K562 (cell line): ENCODE results near the gene SCAPER. TPM values are rescaled to one million over a fixed set of nuclear protein-coding genes. Genes with fewer than 3 reads are reported as not detected.

Source experiments
- ASH1L ChIP-seq: fragments of 450-650 bp; IDR thresholded peaks from 2 replicates; pipeline ENCODE4 v1.6.1; 2018; ENCODE audit warnings: borderline replicate concordance, mild to moderate bottlenecking, low read depth; ENCODE audit not compliant: partially characterized antibody
- CBFA2T2 ChIP-seq: fragments of 450-650 bp; conservative IDR thresholded peaks from 2 replicates; pipeline ENCODE4 v1.6.1; 2017; ENCODE audit warnings: mild to moderate bottlenecking
- CHD7 ChIP-seq: fragments of 200-600 bp; sonication (generic); IDR thresholded peaks from one replicate; pipeline ENCODE4 v1.6.1; 2012; ENCODE audit warnings: mild to moderate bottlenecking, low read depth, low read length, inconsistent platforms
- CREB3 ChIP-seq: fragments of 450-650 bp; conservative IDR thresholded peaks from 2 replicates; pipeline ENCODE4 v1.6.1; 2016; ENCODE audit warnings: missing genetic modification characterization, low read depth, mild to moderate bottlenecking, missing compliant biosample characterization, moderate library complexity
- ETV1 ChIP-seq: fragments of 450-650 bp; conservative IDR thresholded peaks from 2 replicates; pipeline ENCODE4 v1.6.1; 2016; ENCODE audit warnings: missing genetic modification characterization, control low read depth, low read depth, missing compliant biosample characterization
- IRF2 ChIP-seq: sonication (generic); formaldehyde crosslinking; IDR thresholded peaks from 2 replicates; pipeline ENCODE4 v1.8.1; 2022; ENCODE audit warnings: mild to moderate bottlenecking, missing genetic modification reagents
- LEF1 ChIP-seq: fragments of 450-650 bp; IDR thresholded peaks from 2 replicates; pipeline ENCODE4 v1.6.1; 2016; ENCODE audit warnings: mild to moderate bottlenecking
- NFRKB ChIP-seq: fragments of 450-650 bp; IDR thresholded peaks from 2 replicates; pipeline ENCODE4 v1.6.1; 2016; ENCODE audit warnings: low read depth
- PRMT5 ChIP-seq: sonication (generic); formaldehyde crosslinking; IDR thresholded peaks from 2 replicates; pipeline ENCODE4 v1.5.0; 2020; ENCODE audit warnings: missing genetic modification reagents
- RNF2 ChIP-seq: sonication (generic); IDR thresholded peaks from 2 replicates; pipeline ENCODE4 v1.6.1; 2016
- SREBF2 ChIP-seq: sonication (generic); formaldehyde crosslinking; IDR thresholded peaks from 2 replicates; pipeline ENCODE4 v1.4.0; 2020; ENCODE audit warnings: mild to moderate bottlenecking, missing genetic modification reagents
- STAG1 ChIP-seq: sonication (generic); formaldehyde crosslinking; IDR thresholded peaks from 2 replicates; pipeline ENCODE4 v1.5.0; 2020; ENCODE audit warnings: missing genetic modification reagents, borderline replicate concordance
- TEAD4 ChIP-seq, 2 experiments: sonication (generic) in 1 of 2; formaldehyde crosslinking in 1 of 2; IDR thresholded peaks; 2 replicates each; pipeline versions ENCODE4 v1.6.1 to v1.8.0; 2012 to 2022; ENCODE audit warnings: borderline replicate concordance in 1 of 2, inconsistent platforms in 1 of 2, low read length in 1 of 2, mild to moderate bottlenecking in 1 of 2, missing genetic modification reagents in 1 of 2
- ZFP1 ChIP-seq: fragments of 450-650 bp; formaldehyde crosslinking; IDR thresholded peaks from 2 replicates; pipeline ENCODE4 v1.4.0; 2020; ENCODE audit warnings: mild to moderate bottlenecking, mixed read lengths
- ZNF224 ChIP-seq: sonication (generic); formaldehyde crosslinking; IDR thresholded peaks from 2 replicates; pipeline ENCODE4 v1.8.0; 2022; ENCODE audit warnings: mild to moderate bottlenecking, missing genetic modification reagents
- ZSCAN32 ChIP-seq: fragments of 450-650 bp; formaldehyde crosslinking; IDR thresholded peaks from 2 replicates; pipeline ENCODE4 v1.4.0; 2020; ENCODE audit warnings: mild to moderate bottlenecking, moderate library complexity
- polyA plus RNA-seq, 8 experiments: library from polyadenylated mRNA; depleted of rRNA in 4 of 8; stranded (reverse) in 5 of 8; unstranded in 3 of 8; fragments of >200 nt; fragmentation: Nextera tagmentation in 2 of 8; fragmentation: Illumina TruSeq in 1 of 8; extraction: Ambion mirVana in 2 of 8; extraction: Trizol in 1 of 8; gene quantifications; 2 replicates each; pipeline versions ENCODE4 v1.2.1 to v1.2.3, GENCODE V29; 2011 to 2014; ENCODE audit warnings: inconsistent platforms in 1 of 8, missing spikeins in 1 of 8
- total RNA-seq, 7 experiments: library from RNA; depleted of rRNA in 6 of 7; stranded (reverse); fragments of >200 nt in 6 of 7; fragmentation: Illumina TruSeq in 2 of 7; extraction: Trizol in 2 of 7; gene quantifications; 2 replicates each; pipeline versions ENCODE4 v1.2.1 to v1.2.3, GENCODE V29; 2011 to 2021; ENCODE audit warnings: low replicate concordance in 1 of 7

SCAPER gene
- total and polyA plus RNA-seq, 9 of the 15 experiments (the other 6 are each of a cell fraction or from before 2014, with no cell fraction given) = 1.3 to 5.7 (median 3.2) TPM

GRCh38 chr15:76337059-76337695, 568.0 kb downstream of the SCAPER start (continued):
- TF ChIP-seq RNF2 (peak; percentile 20; the same call in 1 of the 2 replicates), ZSCAN32 (CRISPR knock-in tag) (no peak), ZNF224 (no peak), ETV1 (peak; percentile 71), CBFA2T2 (no peak), SREBF2 (CRISPR knock-in tag) (no peak), PRMT5 (no peak), ASH1L (no peak), ZFP1 (CRISPR knock-in tag) (no peak), IRF2 (CRISPR knock-in tag) (no peak), NFRKB (no peak; the same call in 1 of the 2 replicates), LEF1 (0 out of 2 replicates have a peak, but pooled peaks have one; percentile 18), CREB3 (tag) (no peak), STAG1 (CRISPR knock-in tag) (no peak), TEAD4 (IDR thresholded peaks at IDR 0.05; ENCODE audit: low read length) (peak; percentile 39; the same call in 1 of the 2 replicates), TEAD4 (CRISPR knock-in tag; IDR thresholded peaks at IDR 0.05; ENCODE audit: borderline replicate concordance) (no peak), CHD7 (no peak)
- TF ChIP-seq, all 486 proteins: peak for 37
